OCI-LY1 (cell line): Measurements from ENCODE around the gene EIF4EBP3.

Experiments
- EZH2 ChIP-seq: fragments of 200-600 bp; sonication (generic), shearing (Covaris generic); IDR thresholded peaks from 2 replicates; pipeline ENCODE4 v1.8.0; 2017; ENCODE audit warnings: borderline replicate concordance, mixed run types, mild to moderate bottlenecking, antibody characterized with exemption, low read length, moderate library complexity, mixed read lengths
- TF ChIP-seq, protein P1 (sequence below): fragments of 200-600 bp; sonication (generic), shearing (Covaris generic); IDR thresholded peaks from 2 replicates; pipeline ENCODE4 v1.5.1; 2017; ENCODE audit warnings: mild to moderate bottlenecking, antibody characterized with exemption, low read length, moderate library complexity, mixed read lengths

DNA sequence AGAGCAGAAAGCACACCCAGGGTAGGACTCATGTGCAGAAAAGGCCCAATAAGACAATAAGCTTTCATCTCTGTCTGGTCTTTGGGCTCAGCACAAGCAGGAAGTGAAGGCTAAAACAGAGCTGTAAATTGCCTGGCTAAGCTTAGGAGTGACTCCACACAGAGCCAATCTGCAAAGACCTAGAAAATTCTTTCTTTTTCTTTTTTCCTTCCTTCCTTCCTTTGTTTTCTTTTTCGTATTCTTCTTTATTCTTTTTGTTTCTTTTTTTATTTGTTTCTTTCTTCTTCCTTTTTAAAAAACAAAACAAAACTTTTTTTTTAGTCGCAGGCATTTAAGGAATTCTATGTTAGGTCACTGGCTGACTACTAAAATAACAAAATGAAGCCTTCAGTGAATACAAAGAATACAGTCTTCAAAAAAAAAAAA, 29.3 kb downstream of the EIF4EBP3 start:
- TF ChIP-seq, protein P1, sequence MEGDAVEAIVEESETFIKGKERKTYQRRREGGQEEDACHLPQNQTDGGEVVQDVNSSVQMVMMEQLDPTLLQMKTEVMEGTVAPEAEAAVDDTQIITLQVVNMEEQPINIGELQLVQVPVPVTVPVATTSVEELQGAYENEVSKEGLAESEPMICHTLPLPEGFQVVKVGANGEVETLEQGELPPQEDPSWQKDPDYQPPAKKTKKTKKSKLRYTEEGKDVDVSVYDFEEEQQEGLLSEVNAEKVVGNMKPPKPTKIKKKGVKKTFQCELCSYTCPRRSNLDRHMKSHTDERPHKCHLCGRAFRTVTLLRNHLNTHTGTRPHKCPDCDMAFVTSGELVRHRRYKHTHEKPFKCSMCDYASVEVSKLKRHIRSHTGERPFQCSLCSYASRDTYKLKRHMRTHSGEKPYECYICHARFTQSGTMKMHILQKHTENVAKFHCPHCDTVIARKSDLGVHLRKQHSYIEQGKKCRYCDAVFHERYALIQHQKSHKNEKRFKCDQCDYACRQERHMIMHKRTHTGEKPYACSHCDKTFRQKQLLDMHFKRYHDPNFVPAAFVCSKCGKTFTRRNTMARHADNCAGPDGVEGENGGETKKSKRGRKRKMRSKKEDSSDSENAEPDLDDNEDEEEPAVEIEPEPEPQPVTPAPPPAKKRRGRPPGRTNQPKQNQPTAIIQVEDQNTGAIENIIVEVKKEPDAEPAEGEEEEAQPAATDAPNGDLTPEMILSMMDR, result no peak
- no peak for TF ChIP-seq EZH2
